Testis (tissue), 3 donors: ENCODE measurements around the gene MACO1. TPM values are rescaled to one million over a fixed set of nuclear protein-coding genes. Genes with fewer than 3 reads are reported as not detected.
"Not testable (repeated sequence)": the region's sequence is repeated elsewhere in the genome, so short reads cannot be mapped to it uniquely, and the experiment has no call there.

Experiments
- DNase-seq: peaks from one replicate; pipeline ENCODE4 v3.0.0-alpha.2; 2019
- H3K27ac ChIP-seq, 2 donors: fragments of 200-600 bp; sonication (generic); one replicate each; pipeline ENCODE4 v1.5.1; 2019
- H3K27me3 ChIP-seq: fragments of 200-600 bp; sonication (generic); one replicate; pipeline ENCODE4 v1.5.1; 2019
- H3K36me3 ChIP-seq: fragments of 200-600 bp; sonication (generic); one replicate; pipeline ENCODE4 v1.5.1; 2017; ENCODE audit warnings: low read depth; ENCODE audit errors: missing control alignments
- H3K4me1 ChIP-seq: fragments of 200-600 bp; sonication (generic); one replicate; pipeline ENCODE4 v1.5.1; 2019
- H3K4me3 ChIP-seq, 2 donors: fragments of 200-600 bp; sonication (generic); one replicate each; pipeline ENCODE4 v1.5.1; 2017 to 2019
- H3K9me3 ChIP-seq: fragments of 200-600 bp; sonication (generic); one replicate; pipeline ENCODE4 v1.5.1; 2017
- POLR2A ChIP-seq: fragments of 450-650 bp; IDR thresholded peaks from one replicate; pipeline ENCODE4 v1.6.1; 2017; ENCODE audit warnings: antibody characterized with exemption, mild to moderate bottlenecking, moderate library complexity
- WGBS, 2 donors: methylation state at CpG; one replicate each; pipeline ENCODE4 v1.1.5; 2018; 5-methylcytosine and 5-hydroxymethylcytosine counted together
- intact Hi-C: fragments of 100-400 bp; cut with DNase I; formaldehyde crosslinking; loops from one replicate; pipeline ENCODE4 v1.15.1; 2023; ENCODE audit warnings: low total_unique reads
- polyA plus RNA-seq: library from polyadenylated mRNA; stranded (reverse); fragments of 350-450 nt; fragmentation: Illumina TruSeq; extraction: RNeasy Lipid Tissue Mini Kit (QIAGEN cat#74804); gene quantifications from one replicate; pipeline ENCODE4 v1.2.3, GENCODE V29; 2014; ENCODE audit warnings: low read depth, low replicate concordance; ENCODE audit not compliant: insufficient read depth
- total RNA-seq, 2 donors: library from RNA; depleted of rRNA; stranded (reverse); fragments of >200 nt; gene quantifications; one replicate each; pipeline ENCODE4 v1.2.3, GENCODE V29; 2016
- TF ChIP-seq, protein P1 (sequence below), 3 experiments: fragments of 450-650 bp in 2 of 3; fragments of 200-600 bp in 1 of 3; sonication (generic) in 1 of 3; IDR thresholded peaks; one replicate each; pipeline ENCODE4 v1.5.1; 2016 to 2019; ENCODE audit warnings: antibody characterized with exemption in 3 of 3, mild to moderate bottlenecking in 2 of 3, moderate library complexity in 1 of 3

MACO1 gene
- total and polyA plus RNA-seq, 3 donors from 2014 or later, result 22.1 to 51.3 (median 25.4) TPM

DNA sequence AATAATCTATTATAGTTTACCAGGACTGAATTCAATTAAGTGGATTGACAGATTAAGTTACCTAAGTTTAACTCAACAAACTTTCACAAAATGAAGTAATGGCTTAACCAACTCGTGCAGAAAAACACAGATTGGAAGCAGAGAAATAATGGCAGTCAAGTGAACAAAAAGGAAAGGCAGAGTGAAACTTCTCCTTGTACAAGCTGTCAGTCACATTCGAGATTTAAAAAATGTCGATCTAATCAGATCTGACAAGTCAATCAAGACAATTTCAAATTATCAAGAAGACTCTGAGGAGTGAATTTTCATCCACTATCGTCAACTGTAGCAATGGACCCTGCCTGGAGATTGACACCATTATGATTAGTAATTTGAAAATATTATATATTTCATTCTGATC is 13.4 kb upstream of the MACO1 start:
- intact Hi-C loops, H3K27ac ChIP-seq, H3K4me1 ChIP-seq, H3K36me3 ChIP-seq, H3K27me3 ChIP-seq, H3K9me3 ChIP-seq, H3K4me3 ChIP-seq, DNase-seq: not testable (repeated sequence)
- WGBS, 2 donors, result 83 to 87% methylated on average over 4 of the region's 4 CpGs

DNA sequence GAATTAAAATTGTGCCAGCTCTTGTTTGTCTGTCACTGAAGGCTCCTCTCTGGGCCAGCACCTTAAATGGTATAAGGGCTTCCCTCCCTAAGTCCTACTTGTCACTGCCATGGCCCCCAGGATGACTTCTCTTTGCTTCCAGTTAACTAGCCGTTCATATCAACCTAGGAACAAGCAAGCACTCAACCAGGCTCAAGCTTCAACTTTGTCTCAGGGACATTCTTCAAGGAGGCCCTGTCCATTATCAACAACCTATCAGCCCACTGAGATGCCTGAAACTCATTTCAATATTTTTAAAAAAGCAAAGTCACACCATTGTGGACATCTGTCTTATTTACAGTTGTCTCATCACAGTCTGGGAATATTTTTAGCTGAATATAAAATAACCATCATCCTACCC is 11.4 kb upstream of the MACO1 start:
- DNase-seq, H3K4me3 ChIP-seq, H3K9me3 ChIP-seq, H3K27me3 ChIP-seq, H3K4me1 ChIP-seq, H3K36me3 ChIP-seq, H3K27ac ChIP-seq, intact Hi-C loops: not testable (repeated sequence)
- WGBS, 2 donors, result 79 to 94% methylated on average over 1 of the region's 1 CpG

DNA sequence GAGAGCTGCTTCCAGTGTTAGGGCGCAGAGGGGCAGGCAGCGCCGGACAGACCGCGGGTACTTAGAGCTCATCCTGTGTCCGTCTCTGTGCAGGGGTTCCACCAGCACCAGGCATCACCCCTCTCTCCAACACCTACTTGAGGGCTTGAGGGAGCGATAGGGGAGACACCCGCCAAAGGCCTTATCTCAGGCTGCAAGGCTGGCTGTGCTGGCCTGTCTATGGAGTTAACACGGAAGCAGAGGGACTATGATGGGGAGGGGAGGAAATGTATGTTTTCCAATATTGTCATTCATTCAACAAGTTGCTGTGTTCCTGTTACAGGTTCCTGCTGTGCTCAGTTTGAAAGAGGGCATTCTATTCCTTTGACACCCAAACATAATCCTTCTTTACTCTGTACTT is 10.0 kb upstream of the MACO1 start, which contains the start of gene RHCE:
TSS of gene RHCE (minus strand) at position 111 of the 400 bp plus-strand sequence. CDS start at position 72, 39 bp downstream.
- intact Hi-C loops, H3K4me1 ChIP-seq, H3K36me3 ChIP-seq, H3K27ac ChIP-seq, H3K9me3 ChIP-seq, DNase-seq, H3K4me3 ChIP-seq, H3K27me3 ChIP-seq: not testable (repeated sequence)
- WGBS, 2 donors, result 83 to 87% methylated on average over 8 to 9 of the region's 9 CpGs

DNA sequence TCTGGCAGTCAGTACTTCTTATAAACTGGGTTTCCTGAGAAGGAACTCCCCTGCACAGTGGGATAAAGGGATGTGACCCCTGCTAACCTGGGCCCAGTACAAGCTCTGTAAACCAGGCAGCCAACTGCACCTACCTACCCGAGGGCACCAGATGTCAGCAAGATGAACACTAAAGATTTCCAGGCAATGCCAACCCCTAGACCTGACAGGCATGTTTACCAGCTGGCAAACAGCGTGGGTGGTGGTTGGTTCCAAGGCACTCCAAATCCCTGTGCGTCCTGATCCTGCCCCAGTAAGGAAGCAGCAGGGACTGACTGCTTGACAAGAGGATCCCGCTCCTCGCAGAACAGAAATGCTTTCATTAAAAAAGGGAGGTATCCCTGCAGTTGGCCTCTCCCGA is 7.5 kb upstream of the MACO1 start:
- 92 to 93% methylated on average over 6 of the region's 6 CpGs for WGBS, 2 donors
- H3K9me3 ChIP-seq, H3K4me3 ChIP-seq, H3K27ac ChIP-seq, H3K36me3 ChIP-seq, H3K4me1 ChIP-seq, H3K27me3 ChIP-seq, DNase-seq, intact Hi-C loops: not testable (repeated sequence)

DNA sequence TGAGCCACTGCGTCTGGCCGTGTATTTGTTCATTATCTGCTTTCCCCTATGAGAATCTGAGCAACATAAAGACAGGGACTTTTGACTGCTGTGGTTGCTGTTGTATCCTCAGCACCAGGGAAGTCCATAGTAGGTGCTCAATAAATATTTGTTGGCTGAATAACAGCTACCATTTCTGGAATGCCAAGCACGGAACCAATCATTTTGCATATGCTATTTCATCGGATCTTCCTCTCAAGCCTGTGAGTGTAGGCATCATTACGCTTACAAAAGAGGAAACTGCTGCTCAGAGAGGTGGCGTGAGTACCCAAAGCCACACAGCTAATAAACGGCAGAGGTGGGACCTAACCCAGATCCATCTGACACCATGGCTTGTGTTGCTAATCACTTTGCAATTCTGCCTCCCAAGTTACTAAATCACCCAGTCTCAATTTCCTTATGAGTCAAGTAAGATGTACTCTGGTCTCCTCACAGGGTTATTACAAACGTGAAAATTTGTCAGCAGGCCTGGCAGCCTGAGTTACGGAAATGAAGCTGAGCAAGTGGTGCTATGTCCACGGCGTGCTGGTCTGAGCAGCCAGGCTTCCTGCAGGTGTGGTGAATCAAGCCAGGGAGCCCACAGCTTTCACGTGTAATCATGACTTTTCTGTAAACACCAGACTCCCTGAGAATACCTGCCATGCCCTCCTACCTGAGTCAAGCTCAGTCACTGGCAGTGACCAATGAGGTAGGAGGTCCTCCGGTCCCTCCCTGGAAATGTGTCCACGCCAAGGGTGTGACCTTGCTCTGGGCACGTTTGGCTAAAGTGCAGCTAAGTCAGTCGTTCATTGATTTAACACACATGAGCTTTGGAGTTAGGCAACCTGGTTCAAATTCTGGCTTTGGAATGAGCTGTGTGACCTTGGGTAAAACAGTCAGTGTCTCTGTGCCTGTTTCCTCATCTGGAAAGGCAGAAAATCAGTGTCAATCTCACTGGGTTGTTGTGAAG is 5.3 kb upstream of the MACO1 start:
- no peak overlapping the region for H3K27ac ChIP-seq
- 81 to 85% methylated on average over 14 to 16 of the region's 16 CpGs for whole genome bisulfite sequencing, 2 donors
- no peaks in the 10 kb centered on the region for H3K9me3 ChIP-seq
- H3K27me3 ChIP-seq, result no peaks in the 10 kb centered on the region
- H3K36me3 ChIP-seq, result no peaks in the 10 kb centered on the region
- DNase-seq, result no peak
- no peak overlapping the region for H3K4me3 ChIP-seq
- TF ChIP-seq, protein P1, sequence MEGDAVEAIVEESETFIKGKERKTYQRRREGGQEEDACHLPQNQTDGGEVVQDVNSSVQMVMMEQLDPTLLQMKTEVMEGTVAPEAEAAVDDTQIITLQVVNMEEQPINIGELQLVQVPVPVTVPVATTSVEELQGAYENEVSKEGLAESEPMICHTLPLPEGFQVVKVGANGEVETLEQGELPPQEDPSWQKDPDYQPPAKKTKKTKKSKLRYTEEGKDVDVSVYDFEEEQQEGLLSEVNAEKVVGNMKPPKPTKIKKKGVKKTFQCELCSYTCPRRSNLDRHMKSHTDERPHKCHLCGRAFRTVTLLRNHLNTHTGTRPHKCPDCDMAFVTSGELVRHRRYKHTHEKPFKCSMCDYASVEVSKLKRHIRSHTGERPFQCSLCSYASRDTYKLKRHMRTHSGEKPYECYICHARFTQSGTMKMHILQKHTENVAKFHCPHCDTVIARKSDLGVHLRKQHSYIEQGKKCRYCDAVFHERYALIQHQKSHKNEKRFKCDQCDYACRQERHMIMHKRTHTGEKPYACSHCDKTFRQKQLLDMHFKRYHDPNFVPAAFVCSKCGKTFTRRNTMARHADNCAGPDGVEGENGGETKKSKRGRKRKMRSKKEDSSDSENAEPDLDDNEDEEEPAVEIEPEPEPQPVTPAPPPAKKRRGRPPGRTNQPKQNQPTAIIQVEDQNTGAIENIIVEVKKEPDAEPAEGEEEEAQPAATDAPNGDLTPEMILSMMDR (IDR thresholded peaks at IDR 0.05), result no peak
- TF ChIP-seq POLR2A, result no peak
- no peaks in the 10 kb centered on the region for H3K4me1 ChIP-seq
- intact Hi-C loops, result no loop called here

DNA sequence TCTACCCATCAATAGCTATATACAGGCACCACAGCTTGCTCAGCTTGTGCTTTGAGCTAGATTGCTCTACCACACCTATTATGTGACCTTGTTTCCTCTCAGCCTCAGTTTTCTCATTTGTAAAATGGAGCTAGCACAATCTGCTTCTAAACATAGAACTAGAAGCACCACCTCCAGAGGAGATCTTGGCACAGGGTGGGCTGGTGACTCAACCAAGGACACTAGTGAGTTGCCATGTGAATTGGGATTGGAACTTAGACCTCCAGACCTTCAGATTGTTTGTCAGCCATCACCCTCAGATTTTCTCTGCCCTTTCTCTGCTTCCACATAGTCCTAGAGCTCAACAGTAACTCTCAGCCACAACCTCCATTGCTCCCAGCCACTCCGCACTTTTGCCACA is 3.0 kb upstream of the MACO1 start:
- Histone ChIP-seq H3K9me3 (no peaks in the 10 kb centered on the region), H3K36me3 (no peaks in the 10 kb centered on the region), H3K27ac (no peak overlapping the region), H3K4me1 (peaks cover 6% of the 10 kb centered on the region), H3K4me3 (no peak overlapping the region), H3K27me3 (no peaks in the 10 kb centered on the region)
- intact Hi-C loops, result no loop called here
- 88 to 95% methylated on average over 1 of the region's 1 CpG for WGBS, 2 donors
- TF ChIP-seq POLR2A, result no peak
- TF ChIP-seq, protein P1 (IDR thresholded peaks at IDR 0.05), result no peak
- DNase-seq, result no peak
